Kidney tubule cell (primary cell): ENCODE data around the gene RBM3.

Experiments
- DNase-seq: peaks from one replicate; pipeline ENCODE4 v3.0.0-alpha.2; 2018; ENCODE audit warnings: low spot score

RBM3 gene

DNA sequence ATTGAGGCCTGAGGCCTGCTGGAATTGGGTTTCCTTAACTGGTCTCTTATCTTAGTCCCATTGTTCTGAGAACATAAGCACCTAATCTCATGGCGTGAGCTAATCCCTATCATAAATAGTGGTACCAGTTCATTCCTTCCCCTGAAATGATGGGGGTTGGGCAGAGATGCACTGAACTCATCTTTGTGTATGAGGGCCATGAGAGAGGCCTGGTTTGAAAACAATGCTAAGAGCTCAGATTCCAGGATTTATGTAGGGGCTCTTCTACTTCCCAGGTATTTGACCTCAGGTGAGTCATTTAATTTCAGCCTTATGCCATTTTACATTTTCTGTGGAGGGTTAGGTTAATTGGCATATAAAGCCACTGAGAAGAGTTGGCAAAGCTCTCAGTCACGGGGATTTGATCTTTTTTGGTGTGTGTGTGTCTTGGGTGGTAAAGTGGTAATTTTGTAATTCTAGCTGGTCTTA lies 4.4 kb downstream of the RBM3 start:
- no peak for DNase-seq

DNA sequence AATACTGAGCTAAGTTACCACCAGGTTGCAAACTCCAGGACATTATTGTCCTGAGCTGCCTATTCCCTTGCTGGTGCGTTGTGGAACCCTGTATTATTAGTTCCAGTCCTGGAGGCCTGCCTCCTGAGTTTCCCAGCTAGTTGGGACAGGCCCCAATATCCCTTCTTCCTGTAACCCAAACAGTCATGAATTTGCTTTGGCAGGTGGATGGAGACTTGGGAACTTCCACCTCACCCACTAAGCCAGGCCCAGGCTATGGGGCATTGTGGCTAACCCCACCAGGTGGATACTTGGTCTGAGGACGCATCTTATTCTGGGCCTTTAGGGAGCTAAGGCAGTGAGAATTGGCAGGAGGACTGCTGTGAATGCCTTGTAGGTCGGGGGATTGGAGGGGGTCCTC lies 5.0 kb downstream of the RBM3 start:
- no peak for DNase-seq

DNA sequence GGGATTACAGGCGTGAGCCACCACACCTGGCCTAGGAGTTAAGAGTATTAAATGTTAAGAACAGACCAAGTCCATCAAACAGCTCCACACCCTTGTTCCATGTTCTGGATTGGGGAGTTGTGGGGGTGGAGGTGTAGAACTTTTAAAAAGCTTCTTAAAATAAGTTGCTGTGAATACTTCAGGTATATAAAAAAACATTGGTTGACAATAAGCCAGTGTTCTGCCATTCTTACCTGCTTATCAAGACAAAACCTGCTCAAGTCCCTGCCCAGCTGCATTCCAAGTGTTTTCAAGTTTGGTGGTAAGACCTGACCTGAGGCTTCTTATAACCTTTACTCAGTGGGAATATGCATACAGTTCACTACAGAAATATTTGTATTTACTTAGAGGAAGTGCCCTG lies 6.4 kb downstream of the RBM3 start:
- DNase-seq, result no peak

DNA sequence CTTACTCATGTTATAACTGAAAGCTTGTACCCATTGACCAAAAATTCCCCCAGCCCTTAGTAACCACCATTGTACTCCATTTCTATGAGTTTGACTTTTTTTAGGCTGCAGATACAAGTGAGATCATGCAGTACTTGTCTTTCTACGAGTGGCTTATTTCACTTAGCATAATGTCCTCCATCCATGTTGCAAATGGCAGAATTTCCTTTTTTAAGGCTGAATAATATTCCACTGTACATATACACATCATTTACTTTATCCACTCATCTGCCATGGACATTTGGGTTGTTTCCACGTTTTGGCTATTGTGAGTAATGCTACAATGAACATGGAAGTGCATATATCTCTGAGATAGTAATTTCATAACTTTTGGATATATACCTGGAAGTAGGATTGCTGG lies 10.4 kb downstream of the RBM3 start:
- no peak for DNase-seq

DNA sequence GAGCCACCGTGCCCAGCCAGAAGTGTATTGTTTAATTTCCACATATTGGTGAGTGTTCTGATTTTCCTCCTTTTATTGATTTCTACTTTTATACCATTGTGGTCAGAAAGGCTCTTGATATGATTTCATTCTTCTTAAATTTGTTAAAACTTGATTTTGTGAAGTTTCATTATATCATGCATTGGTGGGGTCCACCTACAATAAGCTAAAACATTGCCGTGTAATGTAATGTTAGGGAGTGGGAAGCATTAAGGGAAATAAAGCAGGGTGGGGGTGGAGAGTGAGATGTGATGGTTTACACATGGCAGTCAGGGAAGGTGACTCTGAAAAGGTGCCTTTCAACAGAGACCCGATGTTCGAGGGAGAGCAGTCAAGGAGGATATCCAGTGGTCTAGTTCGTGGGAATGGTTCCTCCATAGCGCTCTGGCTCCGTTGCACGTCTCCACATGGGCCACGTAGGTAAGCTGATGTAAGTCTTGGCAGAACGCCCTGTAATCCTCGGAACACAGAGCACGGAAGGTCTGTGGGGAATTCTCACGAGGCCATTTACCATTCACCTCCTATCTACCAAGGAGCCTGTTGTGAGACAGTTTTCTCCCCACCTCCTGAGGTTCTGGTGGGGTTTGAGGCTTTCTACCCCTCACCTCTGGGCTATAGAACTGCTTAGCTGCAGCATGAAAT lies 15.3 kb downstream of the RBM3 start:
- DNase-seq, result peak; percentile 54

DNA sequence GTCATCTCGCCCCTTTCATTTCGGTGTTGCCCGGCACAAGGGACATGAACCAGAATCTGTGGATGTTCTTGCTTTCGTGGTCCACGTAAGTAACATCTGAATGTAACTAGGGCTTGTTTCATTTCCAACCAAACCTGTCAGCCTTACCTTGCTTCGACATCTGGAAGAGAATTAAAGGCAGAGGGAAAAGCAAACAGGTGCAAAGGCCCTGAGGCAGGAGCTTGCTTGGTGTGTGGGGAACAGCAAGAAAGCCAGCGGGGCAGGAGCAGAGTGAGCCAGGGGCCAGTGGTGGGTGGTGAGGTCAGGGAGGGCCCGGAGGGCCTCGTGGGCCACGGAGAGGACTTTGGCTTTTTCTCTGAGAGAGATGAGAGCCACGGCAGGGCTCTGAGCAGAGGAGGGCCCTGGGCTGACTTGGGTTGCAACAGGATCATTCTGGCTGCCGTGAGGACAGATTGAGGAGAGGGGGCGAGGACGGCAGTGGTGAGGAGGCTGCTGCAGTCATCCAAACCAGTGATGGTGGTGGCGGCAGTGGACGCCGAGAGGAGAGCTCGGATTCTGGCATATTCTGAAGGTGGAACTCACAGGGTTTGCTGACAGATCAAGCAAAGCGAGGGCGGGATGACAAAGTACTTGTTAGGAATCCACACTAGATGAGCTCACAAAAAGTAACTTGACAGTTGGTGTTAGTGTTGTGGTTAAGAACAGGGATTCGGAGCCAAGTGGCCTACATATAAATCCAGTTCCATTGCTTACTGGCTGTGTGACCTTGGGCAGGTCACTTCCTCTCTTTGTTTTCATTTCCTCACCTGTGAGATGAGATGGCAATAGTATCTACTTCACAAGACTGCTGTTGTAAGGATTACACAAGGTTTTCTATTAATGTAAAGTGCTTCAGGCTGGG lies 16.2 kb downstream of the RBM3 start:
- peak; percentile 32 for DNase-seq

DNA sequence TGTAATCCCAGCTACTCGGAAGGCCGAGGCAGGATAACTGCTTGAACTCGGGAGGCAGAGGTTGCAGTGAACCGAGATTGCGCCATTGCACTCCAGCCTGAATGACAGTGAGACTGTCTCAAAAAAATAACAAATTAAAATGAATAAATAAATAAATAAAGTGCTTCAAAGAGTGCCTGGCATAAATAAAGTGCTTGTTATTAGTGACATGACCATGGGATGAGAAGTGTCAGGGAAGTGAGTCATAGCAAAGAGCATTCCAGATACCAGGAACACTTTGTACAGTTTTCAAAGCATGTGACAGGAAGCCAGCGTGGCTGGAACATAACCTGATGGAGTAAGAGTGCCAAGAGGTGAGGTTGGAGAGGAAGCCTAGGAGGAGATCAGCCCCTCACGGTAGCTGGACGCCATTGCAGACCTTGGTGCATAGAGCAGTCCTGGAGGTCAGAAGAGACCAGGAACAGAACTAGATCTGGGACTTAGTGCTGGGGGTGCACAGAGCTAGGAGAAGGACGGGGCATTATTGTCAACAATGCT lies 17.0 kb downstream of the RBM3 start:
- DNase-seq, result peak; percentile 85

DNA sequence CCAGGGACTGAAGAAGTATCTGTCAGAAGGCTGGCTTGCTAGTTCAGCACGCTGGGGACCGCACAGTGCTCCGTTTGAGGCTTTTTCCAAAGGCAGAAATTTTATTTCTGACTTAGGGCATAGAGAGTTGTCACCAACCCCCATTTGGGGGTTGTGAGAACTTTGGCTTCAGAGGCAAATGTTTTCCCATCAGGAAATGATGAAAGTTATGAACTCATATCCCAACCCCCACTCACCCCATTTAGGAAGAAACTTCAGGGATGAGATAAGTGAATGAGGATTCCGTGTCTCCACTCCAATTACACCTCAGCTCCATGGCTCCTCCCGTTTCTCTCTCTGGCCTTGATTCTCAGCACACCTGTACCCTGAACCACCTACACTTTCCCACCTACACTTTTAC lies 18.7 kb downstream of the RBM3 start:
- no peak for DNase-seq

DNA sequence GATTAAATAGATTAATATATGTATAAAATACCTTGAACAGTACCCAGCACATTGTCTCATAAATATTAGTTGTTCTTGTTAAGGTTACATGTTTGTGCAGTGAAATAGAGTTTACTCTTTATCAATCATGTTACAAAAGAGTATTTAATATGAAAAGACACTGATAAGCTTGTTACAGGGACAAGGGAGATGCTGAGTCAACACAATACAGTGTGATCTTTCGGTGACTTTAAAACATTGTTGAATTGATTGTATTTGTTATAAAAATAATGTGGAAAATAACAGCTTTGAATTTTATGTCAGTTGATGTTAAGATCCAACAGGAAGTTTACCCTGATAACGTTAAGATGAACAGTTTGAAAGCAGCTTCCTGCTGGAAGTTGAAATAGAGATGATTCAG lies 21.6 kb downstream of the RBM3 start:
- no peak for DNase-seq

DNA sequence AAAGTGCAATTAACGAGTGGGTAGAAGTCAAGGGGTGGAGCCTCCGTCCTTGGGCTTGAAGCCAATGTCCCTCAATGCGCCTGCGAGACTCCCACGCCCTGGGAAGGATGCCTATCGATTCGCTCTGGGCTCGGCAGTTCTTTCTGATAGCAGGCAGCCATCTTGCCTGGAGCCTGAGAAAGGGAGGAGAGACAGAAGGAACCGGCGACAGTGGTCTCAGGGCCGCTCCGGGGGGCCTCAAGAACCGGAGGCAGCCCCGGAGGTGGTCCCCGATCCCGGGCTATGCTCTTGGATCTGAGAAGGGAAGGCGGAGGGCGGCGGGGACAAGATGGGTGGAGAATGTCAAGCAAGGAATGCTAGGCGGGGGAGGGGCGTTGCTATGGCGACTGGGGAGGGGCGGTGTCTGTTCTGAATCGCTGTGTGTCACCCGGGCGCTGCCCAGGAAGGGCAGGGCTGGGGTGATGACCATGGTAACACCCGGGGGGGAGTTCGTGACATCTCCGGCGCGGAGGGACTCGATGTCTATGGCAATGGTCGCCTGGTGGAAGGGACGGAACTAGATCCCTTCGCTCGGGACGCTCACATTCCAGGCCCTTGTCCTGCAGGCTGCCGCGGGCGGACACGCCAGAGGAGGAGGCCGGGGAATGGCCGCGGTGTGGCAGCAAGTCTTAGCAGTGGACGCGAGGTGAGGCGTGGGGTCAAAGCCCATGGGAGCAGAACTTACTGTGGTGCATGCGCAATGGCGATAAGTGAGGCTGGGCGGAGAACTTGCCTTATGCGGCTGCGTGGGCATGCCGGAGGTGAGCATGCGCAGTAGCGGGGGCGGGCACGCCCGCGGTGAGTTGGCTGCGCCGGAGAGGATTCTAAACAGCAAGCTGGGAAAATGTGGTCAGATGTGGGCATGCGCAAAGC lies 23.3 kb downstream of the RBM3 start, which contains the start of gene WDR13:
WDR13 (plus strand) TSS at position 140 of the 912 bp plus-strand sequence; CDS start at position 645, 505 bp downstream.
- peak; percentile 95 for DNase-seq

DNA sequence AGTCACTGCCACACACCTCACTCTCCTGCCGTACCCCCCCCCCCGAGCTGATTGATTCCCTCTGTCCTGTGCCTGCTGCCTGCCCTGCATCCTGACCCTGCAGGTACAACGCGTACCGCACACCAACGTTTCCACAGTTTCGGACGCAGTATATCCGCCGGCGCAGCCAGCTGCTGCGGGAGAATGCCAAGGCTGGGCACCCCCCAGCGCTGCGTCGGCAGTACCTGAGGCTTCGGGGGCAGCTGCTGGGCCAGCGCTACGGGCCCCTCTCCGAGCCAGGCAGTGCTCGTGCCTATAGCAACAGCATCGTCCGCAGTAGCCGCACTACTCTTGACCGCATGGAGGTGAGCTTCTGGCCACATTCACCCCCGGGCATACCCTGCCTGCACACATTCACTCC lies 24.3 kb downstream of the RBM3 start:
- DNase-seq, result no peak

DNA sequence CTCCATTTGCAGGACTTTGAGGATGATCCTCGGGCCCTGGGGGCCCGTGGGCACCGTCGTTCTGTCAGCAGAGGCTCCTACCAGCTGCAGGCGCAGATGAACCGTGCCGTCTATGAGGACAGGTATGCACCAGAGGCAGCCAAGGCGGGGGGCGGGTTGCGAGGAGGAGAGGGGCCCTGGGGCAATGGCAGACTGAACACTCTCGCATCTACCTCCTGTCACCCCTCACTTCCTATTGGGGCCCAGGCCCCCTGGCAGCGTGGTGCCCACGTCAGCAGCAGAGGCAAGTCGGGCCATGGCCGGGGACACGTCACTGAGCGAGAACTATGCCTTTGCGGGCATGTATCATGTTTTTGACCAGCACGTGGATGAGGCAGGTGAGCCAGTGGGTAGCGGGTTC lies 25.1 kb downstream of the RBM3 start:
- DNase-seq, result no peak

DNA sequence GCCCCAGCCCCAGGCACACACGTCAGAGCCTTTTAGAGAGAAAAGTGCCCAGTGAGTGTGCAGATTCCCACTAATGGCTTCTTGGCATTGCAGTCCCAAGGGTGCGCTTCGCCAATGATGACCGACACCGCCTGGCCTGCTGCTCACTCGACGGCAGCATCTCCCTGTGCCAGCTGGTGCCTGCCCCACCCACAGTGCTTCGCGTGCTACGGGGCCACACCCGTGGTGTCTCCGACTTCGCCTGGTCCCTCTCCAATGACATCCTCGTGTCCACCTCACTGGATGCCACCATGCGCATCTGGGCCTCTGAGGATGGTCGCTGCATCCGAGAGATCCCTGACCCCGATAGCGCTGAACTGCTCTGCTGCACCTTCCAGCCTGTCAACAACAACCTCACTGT lies 25.9 kb downstream of the RBM3 start:
- no peak for DNase-seq

DNA sequence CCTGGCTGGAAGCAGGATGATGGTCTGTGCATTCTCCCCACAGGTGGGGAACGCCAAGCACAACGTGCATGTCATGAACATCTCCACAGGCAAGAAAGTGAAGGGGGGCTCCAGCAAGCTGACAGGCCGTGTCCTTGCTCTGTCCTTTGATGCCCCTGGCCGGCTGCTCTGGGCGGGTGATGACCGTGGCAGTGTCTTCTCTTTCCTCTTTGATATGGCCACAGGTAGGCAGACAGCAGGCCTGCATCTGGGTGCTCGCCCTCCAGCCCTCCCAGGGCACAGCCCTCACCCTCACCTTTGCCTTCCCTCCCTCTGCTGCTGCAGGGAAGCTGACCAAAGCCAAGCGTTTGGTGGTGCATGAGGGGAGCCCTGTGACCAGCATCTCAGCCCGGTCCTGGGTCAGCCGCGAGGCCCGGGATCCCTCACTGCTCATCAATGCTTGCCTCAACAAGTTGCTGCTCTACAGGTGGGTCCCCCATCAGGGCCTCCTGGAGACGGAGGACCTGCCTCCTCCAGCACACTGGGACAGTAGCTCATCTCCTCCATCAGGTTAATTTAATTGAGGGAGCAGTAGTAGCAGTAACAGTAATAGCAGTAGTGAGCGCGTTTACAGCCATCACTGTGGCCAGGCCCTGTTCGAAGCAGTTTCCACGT lies 27.6 kb downstream of the RBM3 start:
- DNase-seq, result no peak

DNA sequence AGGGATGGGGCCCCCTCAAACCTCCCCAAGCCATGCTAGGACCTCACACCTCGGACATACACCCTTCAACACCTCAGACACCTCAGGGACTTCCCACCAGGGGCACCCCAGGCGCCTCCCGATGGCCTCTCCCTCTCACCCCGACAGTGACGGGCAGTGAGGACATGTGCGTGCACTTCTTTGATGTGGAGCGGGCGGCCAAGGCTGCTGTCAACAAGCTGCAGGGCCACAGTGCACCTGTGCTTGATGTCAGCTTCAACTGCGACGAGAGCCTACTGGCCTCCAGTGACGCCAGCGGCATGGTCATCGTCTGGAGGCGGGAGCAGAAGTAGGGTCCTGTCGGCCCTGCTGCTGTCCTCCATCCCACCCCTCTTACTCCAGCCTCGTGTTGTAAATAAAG lies 30.4 kb downstream of the RBM3 start:
- DNase-seq, result no peak

DNA sequence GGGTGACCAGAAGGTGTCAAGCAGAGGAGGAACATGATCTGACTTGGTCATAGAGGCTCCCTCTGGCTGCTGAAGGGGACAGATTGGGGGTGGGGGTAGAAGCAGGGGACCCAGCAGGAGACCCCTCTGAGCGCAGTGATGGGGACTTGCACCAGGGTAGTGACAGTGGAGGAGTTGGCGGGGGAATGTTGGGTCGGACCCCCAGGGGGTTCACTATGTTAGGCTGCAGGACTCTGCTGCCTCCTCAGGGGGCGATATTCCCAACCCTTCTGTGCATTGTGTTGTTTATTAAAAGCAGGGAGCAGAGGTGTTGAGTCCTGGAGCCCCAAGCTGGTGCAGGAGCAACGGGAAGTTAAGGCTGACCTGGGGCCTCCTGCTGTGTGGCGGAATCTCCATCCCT lies 31.8 kb downstream of the RBM3 start:
- DNase-seq, result no peak

DNA sequence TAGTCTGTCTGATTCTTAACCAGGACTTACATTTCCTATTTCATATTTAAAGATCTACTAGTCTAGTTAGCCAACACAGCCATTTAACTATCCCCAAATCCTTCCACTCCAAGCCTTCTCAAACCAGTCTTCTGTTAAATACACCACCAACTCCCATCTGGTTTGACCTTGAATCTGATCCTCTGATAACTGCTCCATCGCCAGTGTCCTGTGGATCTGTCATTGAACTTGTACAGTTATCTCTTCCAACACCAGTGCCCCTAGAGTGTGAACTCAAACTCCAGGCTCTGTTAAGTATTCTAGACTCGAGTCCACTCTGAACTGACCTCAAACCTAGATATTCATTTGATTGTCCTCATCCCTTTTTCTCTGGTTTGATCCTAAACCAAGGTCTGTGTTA lies 37.4 kb downstream of the RBM3 start:
- no peak for DNase-seq

DNA sequence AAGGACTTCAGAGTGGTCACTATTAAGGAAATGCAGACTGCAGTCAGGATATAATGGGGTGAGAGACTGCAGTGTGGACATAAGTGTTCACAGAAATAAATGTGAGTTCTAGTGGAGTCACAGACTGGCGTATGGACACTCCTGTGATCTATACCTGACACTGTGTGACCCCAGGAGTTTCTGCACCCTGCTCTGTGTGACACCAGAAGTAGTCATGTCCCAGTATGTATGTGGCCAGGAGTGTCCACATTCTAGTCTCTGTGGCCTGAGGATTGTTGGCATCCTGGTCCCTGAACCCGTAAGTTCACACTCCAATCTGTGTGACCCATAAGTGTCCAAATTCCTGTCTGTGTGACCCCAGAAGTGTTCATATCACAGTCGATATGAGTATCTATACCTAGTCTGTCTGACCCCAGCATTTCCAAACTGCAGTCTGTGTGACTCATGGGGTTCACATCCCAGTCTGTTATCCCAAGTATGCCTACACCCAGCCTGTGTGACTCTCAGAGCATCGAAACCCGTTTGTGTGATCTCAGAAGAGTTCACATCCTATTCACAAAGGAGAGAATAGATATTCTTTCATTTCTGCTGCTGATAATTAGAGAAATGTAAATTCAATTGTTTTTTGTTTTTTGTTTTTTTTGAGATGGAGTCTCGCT lies 39.3 kb downstream of the RBM3 start:
- DNase-seq, result no peak

DNA sequence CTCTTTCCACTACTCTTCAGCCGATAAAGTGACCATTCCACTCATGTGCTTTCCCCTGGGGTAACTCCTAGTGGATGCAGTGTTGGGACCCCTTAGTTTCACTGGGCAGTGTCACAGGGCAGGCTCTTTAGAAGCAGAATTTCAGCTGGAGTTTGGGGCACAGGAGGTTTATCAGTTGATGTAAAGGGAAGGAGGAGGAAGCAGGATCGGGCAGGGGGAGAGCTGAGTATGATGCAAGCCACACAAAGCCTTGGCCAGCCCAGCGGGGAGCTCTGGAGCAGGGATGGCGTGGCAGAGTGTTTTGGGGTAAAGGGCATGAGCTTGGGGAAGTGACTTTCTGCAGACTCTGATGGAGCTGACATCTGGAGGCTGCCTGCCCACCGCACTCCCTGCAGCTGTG lies 42.3 kb downstream of the RBM3 start:
- DNase-seq, result no peak

DNA sequence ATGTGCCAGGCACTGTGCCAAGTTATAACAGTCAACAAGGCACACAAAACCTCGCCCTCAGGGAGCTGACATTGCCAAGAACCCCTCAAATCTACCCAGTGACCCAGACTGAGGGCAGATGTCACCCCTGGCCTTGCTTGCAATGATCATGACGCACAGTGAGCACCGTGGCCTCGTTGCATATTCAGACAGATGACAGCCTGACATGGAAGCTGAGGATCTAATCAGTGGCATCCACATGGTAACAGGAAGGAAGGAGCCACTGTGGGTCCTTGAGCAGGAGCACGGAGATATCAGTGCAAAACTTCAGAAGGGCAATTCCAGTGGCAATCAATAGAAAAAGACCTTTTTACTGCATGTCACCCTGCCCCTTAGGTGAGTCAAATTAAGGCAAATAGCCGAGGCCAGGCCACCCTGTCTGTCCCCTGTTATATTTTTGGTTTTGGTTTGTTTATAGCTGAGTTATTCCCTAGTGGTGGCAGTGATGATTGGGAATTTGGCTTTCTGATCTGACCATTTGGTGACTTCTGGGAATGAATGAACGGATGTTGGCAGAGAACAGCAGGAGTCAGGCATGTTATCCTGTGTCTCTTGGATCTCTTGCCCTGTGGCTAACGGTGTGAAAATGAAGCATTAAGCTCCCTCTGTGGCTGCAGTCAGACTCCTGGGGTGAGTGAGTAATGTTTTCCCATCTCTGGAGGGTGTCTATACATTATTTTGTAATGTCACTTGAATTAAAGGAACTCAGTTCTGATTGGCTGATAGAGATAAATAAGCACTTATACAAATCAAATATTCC lies 43.5 kb downstream of the RBM3 start:
- DNase-seq, result no peak
